A375 (cell line): ENCODE measurements around the gene SLC46A2. TPM values are rescaled to one million over a fixed set of nuclear protein-coding genes. Genes with fewer than 3 reads are reported as not detected.

Experiments used
- total RNA-seq: library from RNA; depleted of rRNA; stranded (reverse); fragments of >200 nt; shearing (Covaris generic); gene quantifications from 2 replicates; pipeline ENCODE4 v1.2.3, GENCODE V29; 2014; rRNA removed

Gene SLC46A2
- total RNA-seq, result not detected in 2 replicates

DNA sequence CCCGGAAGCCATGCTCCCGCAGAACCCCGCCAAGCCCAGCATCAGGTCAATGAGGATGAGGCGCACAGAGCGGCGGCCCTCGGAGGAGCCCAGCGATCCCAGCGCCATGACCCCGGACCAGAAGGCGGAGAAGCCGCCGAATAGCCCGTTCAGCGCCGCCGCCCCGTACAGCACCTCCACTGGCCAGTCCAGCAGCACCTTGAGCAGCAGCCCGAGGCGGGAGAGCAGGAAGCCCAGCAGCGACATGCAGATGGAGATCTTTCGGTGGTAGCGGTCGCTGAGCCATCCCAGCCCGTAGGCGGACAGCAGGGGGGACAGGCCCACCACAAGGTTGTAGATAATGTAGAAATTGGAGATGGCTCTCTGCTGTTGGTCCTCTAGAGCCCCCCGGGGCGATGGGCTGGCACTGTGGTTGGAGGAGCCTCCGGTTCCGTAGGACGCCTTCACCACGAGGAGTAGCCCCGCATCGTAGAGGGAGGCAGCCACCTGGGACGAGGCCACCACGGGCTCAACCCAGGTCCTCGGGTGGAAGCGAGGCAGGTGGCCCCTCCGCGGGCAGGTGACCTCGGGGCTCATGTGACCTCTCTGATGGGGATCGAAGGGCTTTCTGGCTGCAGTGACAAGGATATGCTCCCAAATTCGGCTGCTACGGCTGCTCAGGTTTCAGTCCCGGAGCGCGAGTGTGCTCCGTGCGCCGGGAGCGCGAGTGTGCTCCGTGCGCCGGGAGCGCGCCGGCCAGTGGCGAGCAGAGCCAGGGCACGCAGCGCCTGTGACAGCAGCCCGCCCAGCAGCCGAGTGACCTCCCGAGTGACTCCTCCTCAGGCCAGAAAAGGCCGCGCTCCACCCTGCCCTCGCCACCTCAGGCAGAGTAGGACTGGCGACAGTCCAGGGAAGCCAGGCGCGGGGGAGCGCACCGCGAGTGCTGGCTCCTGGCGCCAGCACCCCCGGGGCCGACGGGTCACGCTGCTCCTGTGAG, at the start of gene SLC46A2:
SLC46A2 (minus strand) TSS at position 771 of the 976 bp plus-strand sequence; CDS start at position 576, 195 bp downstream.

Other genes starting within 250 kb of the SLC46A2 start
- gene INIP, start 172.8 kb downstream of the SLC46A2 start, total RNA-seq, result 9.2 and 12.9 TPM in 2 replicates
- gene SNX30, start 140.1 kb downstream of the SLC46A2 start, total RNA-seq, result 18.1 and 28.9 TPM in 2 replicates
- gene ZNF883, start 121.3 kb upstream of the SLC46A2 start, total RNA-seq, result 3.1 and 4.7 TPM in 2 replicates
- gene ZFP37, start 165.8 kb upstream of the SLC46A2 start, total RNA-seq, result 1.7 and 2.0 TPM in 2 replicates